NCI-H146 treated with DMSO at 0.1 percent for 48 hours (cell line): Measurements from ENCODE around the gene NACC1.
A peak's percentile ranks its signal among the peaks of the same experiment; 100 is the strongest.

Source experiments
- DNase-seq: peaks from one replicate; lab custom pipeline; 2025; ENCODE audit not compliant: unreplicated experiment; lab: John Stamatoyannopoulos, UW

The NACC1 gene

DNA sequence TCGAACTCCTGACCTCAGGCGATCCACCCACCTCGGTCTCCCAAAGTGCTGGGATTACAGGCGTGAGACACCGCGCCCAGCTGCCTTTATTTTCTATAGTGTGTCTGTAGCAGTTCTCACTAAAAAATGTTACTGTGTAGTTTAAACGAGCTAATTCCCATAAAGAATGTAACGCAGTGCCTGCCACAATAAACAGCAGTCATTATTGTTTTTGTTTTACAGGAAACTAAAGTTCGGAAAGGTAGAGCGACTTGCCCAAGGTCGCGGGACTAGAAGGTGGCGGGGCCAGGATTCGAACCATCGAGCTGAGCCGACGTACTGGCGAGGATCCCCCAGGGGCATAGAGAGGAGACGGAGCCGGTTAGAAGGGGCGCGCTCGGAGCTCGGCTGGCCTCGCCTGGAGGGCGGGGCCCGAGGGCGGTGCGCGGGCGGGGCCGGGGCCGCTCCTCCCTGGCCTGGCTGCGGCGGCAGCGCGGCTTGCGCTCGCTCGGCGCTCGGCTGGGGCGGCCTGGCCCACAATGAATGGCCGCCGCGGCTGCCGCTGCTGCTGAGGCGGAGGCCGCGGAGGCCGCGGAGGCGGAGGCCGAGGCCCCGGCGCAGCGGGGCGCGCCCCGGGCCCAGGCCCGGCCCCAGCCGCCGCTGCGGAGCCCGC is at the start of gene NACC1:
Gene NACC1, plus strand, starts transcription at position 493 of the 652 bp plus-strand sequence. CDS start 16,944 bp downstream, outside the sequence.
- DNase-seq = peak; percentile 93

DNA sequence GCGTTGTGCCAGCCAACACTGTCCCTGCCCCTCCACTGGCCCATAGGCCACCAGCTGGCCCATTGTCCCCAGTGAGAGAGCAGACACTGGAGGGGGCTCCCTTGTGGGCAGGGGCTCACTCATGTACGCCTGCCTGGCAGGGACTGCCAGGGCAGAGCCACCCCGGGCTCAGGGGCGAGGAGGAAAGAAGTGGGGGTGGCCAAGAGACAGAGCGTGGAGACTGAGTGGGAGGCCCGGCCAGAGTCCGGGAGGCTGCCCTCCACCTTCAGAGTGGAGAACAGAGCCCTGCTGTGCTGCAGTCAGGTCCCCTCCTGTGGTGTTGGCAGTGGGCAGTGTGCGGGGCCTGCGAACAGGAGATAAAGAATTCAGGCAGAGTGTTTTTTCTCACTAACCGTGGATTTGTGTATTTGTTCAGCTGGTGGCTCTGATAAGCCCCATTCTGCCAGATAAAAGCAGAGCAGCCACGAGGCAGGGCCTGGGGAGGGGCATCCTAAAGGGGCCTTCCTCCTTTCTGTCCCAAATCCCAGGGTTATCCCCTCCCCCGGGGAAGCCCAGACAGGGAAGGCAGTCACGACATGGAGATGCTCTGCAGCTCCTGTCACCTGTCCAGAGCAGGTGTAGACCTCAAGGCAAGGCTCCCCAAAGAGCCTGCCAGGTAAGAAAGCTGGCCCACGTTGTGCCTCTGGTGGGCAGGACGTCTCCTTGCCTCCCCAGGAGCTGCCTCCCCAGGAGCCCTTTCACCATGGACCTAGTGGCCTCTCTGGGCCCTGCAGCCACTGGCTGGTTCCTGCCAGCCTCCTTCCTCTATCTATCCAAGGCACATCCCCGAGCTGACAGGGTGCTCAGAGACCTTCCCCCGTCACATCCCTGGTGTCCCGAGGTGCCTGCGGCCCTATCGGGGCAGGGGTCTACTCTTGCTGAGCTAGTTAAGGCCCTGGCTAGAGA is 48.4 kb upstream of the NACC1 start:
- peak; percentile 92 for DNase-seq

DNA sequence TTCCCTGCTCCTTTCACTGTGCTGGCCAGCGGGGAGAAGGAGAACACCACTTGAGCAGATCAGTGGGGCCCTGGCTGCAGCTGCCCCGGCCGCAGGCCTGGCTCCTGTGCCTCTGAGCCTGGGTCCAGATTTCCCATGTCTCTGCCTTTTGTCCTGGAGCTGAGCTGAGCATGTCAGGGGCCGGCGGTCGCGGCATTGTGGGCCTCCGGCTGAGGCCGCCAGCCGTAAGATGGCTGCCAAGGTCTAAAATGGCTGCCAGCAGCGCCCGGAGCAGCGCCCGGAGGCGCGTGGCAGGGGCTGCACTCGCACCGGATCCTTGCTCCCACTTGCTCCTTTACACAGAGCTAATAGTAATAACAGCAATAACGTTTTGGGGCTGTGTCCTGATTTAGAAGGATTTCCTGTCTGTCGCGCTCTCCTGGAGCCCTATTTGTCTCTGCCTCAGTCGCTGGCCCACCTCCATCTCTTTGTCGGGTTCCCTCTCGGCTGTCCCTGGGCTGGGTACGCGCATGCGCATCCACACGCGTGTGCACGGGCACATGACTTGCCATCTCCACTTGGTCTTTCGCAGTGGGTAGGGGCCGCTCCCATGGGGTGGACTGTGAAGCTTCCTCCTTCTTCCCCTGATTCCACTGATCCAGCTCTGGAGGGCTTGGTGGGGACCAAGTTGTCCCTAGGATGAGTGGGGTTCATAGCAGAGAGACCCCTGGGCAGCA is 47.5 kb upstream of the NACC1 start:
- DNase-seq = no peak

GRCh38 chr19:13071444-13072187 is 46.4 kb upstream of the NACC1 start:
- no peak for DNase-seq

- no peak for DNase-seq
Observed at GRCh38 chr19:13072188-13072908, 45.7 kb upstream of the NACC1 start.

DNA sequence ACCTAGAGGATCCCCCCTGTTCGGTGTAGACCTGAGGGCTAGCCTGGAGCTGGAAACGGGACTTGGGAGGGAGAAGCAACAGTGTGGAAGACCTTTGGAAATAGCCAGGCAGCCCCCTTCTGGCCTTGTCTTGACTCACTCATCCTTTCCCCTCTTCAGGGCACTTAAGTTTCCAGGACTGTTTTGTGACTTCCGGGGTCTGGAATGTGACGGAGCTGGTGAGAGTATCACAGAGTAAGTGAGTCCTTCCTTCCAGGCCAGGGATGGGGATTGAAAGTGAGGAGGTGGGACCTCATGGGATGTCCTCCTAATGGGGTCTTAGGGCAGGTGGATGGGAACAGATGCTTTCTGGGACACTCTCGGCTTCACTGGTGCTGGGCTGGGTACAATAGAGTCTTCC is 44.8 kb upstream of the NACC1 start:
- DNase-seq = no peak

- DNase-seq = no peak
Observed at GRCh38 chr19:13074378-13074777, 43.7 kb upstream of the NACC1 start.

- DNase-seq = no peak
Observed at GRCh38 chr19:13076320-13076719, 41.7 kb upstream of the NACC1 start.

DNA sequence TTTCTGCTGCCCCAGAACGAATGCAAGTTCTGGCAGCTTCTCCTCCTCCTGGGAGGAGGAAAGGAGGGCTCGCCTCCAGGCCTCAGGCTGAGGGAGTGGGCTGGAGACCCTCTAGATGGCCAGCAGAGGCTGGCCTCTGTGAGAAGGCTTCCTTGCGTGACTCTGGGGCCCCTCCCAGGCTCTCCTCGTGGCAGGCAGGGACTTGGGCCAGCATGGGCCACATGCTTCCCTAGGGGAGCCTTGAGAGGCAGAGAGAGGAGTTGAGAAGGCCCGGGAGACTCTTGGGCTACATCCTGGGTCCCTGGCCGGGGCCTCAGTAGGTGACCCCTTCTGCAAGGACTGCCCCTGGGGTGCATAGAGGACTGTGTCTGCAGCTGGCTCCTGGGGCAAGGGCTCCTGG is 41.3 kb upstream of the NACC1 start:
- DNase-seq = no peak

DNA sequence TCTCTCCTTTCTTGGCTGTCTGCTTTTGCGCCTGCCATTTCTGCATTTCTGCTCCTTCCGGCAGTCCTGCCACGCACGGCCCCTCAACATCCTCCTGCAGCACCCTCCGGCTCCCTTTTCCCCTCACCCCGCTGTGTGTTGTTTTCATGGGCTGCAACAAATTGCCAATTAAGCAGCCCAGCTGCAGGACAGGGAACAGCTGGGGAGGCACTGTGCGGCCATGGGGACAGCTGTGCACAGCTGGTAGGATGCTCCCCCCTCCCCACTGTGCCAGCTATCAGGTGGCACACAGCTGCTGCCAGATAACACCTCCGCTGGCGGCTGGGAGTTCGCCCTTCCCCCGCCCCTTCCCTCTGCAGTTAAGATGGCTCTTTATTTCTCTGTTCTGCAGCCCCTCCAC is 40.8 kb upstream of the NACC1 start:
- DNase-seq = no peak

- DNase-seq = no peak
Observed at GRCh38 chr19:13078381-13078780, 39.7 kb upstream of the NACC1 start.

DNA sequence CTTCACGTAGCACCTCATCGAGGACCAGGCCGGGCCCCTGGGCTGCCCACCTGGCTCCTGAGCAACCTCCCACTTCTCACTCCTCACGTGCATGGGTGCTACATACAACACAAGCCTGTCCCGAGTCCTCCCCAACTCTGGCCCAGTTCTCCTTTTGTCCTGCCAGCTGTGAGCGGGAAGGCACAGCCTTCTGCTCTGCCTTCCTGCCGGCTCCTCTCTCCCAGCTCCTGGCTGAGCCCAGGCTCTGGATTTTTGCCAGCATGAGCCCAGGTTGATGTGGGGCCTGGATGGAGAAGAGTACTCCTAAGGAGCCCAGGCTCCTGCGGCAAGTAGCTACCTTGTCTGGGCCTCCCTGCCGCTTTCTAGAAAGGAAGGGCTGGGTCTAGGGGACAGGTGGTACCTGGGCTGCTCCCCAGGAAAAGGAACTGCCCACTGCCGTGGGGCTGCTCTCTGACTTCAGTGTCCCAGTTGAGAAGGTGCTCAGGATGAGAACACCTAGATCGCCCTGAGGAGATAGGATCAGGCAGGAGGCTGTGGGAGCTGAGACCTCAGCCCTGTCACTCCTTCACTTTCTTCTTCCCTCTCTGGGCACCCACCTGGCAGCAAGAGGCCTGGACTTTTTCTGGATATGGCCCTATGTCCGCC is 39.0 kb upstream of the NACC1 start:
- no peak for DNase-seq

- no peak for DNase-seq
Observed at GRCh38 chr19:13079542-13079986, 38.5 kb upstream of the NACC1 start.

GRCh38 chr19:13082192-13083007 is 35.7 kb upstream of the NACC1 start:
- DNase-seq = peak; percentile 90

GRCh38 chr19:13083008-13083404 is 35.1 kb upstream of the NACC1 start:
- no peak for DNase-seq

GRCh38 chr19:13083627-13084026 is 34.4 kb upstream of the NACC1 start:
- DNase-seq = no peak

GRCh38 chr19:13085666-13086065 is 32.4 kb upstream of the NACC1 start:
- no peak for DNase-seq

- no peak for DNase-seq
Observed at GRCh38 chr19:13086341-13086740, 31.7 kb upstream of the NACC1 start.

DNA sequence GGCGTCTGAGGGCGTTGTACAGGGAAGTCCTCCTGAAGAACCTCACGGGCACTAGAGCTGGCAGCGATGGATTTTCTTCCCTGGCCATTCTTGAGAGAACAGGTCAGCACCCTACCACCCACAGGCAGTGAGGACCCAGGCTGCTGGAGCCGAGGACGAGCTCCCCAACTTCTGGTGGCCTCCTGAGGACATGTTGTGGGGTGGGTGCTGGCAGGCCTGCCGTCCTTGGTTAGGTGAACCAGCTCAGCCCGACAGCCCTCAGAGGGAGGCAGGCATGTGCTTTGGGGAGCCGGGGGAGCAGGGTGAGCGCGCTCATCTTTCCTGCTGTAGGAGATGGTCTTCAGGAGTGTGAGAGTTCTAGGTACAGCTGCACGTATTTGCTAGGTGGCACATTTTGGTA is 30.8 kb upstream of the NACC1 start:
- no peak for DNase-seq
